ENCODE data around the gene RAB12. TPM values are rescaled to one million over a fixed set of nuclear protein-coding genes. Genes with fewer than 3 reads are reported as not detected.

RAB12 gene
- total RNA-seq, 1 donor from 2014 or later, result 31.7 TPM

DNA sequence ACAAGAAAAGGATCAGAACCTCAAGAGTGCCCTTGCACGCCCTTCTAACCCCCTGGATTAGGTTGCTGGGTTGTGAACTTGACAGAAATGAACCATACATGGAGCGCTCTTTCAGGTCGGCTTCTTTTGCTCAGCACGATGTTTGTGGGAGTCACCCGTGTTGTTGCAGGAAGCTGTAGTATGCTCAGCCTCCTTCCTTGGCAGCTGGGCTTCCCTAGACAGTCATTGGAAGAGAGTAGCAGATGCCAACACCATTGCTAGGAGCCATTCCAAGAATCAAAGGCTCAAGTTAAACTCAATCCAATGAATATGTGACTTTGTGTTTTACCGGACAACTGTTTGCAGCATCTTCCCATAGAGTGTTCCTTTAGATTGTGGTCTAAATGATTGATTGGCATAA, 47.0 kb downstream of the RAB12 start:
- no peak for DNase-seq (ENCODE audit: low spot score in 2 of 2, unreplicated experiment in 2 of 2)

DNA sequence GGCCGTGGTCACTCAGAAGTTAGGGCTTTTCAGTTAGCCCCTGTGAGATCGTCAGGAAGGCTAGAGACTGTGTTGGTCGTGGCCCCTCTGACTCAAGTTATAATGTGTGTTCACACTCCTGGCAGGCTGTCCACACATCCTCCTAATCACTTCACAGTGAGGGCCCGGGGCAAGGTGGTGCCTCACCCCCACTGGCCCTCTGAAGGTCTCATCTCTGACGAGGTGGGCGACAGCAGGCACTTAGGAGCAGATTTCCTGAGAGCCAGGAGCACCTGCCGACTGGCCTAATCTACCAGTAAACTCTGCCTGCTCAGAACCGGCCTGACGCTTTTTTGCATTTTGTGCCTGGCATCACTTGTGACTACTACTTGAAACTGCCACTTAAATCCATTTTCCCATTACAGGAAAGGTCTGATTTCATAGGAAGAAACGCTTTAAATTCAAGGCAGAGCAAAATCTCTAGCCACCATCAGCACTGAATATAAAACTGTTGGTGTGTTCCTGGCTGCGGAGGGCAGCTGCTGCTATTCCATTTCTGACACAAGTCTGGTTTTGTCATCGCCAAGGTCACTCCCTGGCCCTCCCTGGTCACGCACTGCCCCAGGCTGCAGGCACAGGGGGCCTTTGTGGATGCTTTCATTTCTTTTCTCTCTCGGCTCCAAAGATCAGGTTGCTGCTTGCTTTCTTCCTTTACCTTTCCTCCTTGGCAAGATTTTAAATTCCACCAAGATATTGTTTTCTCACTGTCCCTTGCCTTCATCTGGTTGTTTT, 48.0 kb downstream of the RAB12 start:
- no peak for TF ChIP-seq CTCF (IDR thresholded peaks at IDR 0.05; ENCODE audit: unreplicated experiment)
- DNase-seq (ENCODE audit: low spot score in 2 of 2, unreplicated experiment in 2 of 2), result no peak
- no peak overlapping the region for H3K4me3 Mint-ChIP-seq
- no peak overlapping the region for H3K27ac Mint-ChIP-seq
- no peaks in the 10 kb centered on the region for H3K4me1 Mint-ChIP-seq
- no peaks in the 10 kb centered on the region for H3K9me3 Mint-ChIP-seq
- H3K36me3 Mint-ChIP-seq, result no peaks in the 10 kb centered on the region
- peaks cover 33% of the 10 kb centered on the region for H3K27me3 Mint-ChIP-seq (ENCODE audit: low read depth)

More for the DNA sequence above, 47.0 kb downstream of the RAB12 start:
- no peak overlapping the region for H3K4me3 Mint-ChIP-seq
- TF ChIP-seq CTCF (IDR thresholded peaks at IDR 0.05; ENCODE audit: unreplicated experiment), result no peak
- peaks cover 31% of the 10 kb centered on the region for H3K27me3 Mint-ChIP-seq (ENCODE audit: low read depth)
- no peak overlapping the region for H3K27ac Mint-ChIP-seq
- H3K4me1 Mint-ChIP-seq, result no peaks in the 10 kb centered on the region
- no peaks in the 10 kb centered on the region for H3K9me3 Mint-ChIP-seq
- H3K36me3 Mint-ChIP-seq, result no peaks in the 10 kb centered on the region

GRCh38 chr18:8657873-8658470, 48.7 kb downstream of the RAB12 start:
- H3K9me3 Mint-ChIP-seq, result no peaks in the 10 kb centered on the region
- no peak overlapping the region for H3K27ac Mint-ChIP-seq
- no peaks in the 10 kb centered on the region for H3K4me1 Mint-ChIP-seq
- H3K4me3 Mint-ChIP-seq, result no peak overlapping the region
- TF ChIP-seq CTCF (IDR thresholded peaks at IDR 0.05; ENCODE audit: unreplicated experiment), result no peak
- peaks cover 40% of the 10 kb centered on the region for H3K27me3 Mint-ChIP-seq (ENCODE audit: low read depth)
- DNase-seq (ENCODE audit: low spot score in 2 of 2, unreplicated experiment in 2 of 2), result no peak
- H3K36me3 Mint-ChIP-seq, result no peaks in the 10 kb centered on the region

- TF ChIP-seq CTCF (IDR thresholded peaks at IDR 0.05; ENCODE audit: unreplicated experiment), result no peak
- H3K27me3 Mint-ChIP-seq (ENCODE audit: low read depth), result peaks cover 34% of the 10 kb centered on the region
- no peak for DNase-seq (ENCODE audit: low spot score in 2 of 2, unreplicated experiment in 2 of 2)
- no peaks in the 10 kb centered on the region for H3K36me3 Mint-ChIP-seq
- no peaks in the 10 kb centered on the region for H3K9me3 Mint-ChIP-seq
- no peaks in the 10 kb centered on the region for H3K4me1 Mint-ChIP-seq
- H3K4me3 Mint-ChIP-seq, result no peak overlapping the region
- H3K27ac Mint-ChIP-seq, result no peak overlapping the region
These were observed 49.7 kb downstream of the RAB12 start for GRCh38 chr18:8658858-8659485.

GRCh38 chr18:8659609-8660242, 50.5 kb downstream of the RAB12 start:
- H3K4me3 Mint-ChIP-seq, result no peak overlapping the region

More at GRCh38 chr18:8659609-8660242, 50.5 kb downstream of the RAB12 start:
- H3K9me3 Mint-ChIP-seq, result no peaks in the 10 kb centered on the region
- no peaks in the 10 kb centered on the region for H3K4me1 Mint-ChIP-seq
- no peak for TF ChIP-seq CTCF (IDR thresholded peaks at IDR 0.05; ENCODE audit: unreplicated experiment)
- H3K27me3 Mint-ChIP-seq (ENCODE audit: low read depth), result peaks cover 29% of the 10 kb centered on the region
- no peak for DNase-seq (ENCODE audit: low spot score in 2 of 2, unreplicated experiment in 2 of 2)
- H3K27ac Mint-ChIP-seq, result no peak overlapping the region
- no peaks in the 10 kb centered on the region for H3K36me3 Mint-ChIP-seq
